HG02981 (cell line): ENCODE measurements around the gene NUFIP2.
"Not testable (repeated sequence)": the region's sequence is repeated elsewhere in the genome, so short reads cannot be mapped to it uniquely, and the experiment has no call there.

Experiments used
- ATAC-seq: cut with Tn5 transposase; IDR thresholded peaks from one replicate; pipeline ENCODE4 v1.9.1; 2021; ENCODE audit warnings: mild to moderate bottlenecking, moderate library complexity; ENCODE audit not compliant: unreplicated experiment

Gene NUFIP2

DNA sequence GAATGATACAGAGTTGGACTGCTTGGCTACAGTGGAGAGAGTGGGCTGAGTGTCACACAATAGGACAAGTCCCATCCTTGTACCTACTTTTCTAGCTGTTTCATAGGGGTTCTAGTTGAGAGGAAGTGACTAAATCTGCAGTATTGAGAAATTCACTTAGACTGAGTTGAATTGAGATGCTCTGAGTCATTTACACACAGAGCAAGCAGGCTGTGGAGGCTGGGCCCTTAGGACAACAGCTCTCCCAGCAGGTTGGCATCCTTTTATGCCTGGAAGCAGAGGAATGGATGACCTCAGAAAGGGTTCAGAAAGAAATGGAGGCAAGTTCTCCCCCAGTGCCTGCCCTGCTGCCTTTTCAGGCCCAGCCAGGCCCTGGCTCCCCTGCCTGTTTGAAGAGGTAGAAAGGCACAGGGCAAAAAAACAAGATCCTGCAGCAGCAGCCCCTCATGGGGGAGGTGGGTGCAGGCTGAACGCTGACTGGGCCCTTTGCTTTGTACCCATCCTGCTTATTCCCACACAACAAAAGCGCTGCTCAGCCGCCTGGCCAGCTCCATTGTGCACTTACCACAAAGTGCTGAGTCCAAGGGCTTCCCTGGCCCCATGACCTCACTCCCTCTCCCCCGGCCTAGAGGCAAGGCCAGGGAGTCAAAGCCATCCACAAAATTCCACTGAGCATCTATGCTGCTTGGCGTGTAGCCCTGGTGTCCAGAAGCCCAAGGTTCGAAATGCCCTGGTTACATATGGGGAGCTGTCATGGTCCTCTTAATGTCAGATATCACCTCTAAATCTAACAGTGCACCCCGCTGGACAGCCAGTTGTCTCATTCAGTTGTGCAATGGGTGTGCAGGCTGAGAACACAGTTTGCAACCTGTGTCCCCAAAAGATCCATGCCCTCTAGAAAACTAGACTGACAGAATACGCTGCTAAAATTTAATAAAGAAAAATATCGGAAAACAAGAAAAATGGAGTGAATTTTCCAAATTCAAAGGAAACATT lies 52.7 kb downstream of the NUFIP2 start:
- no peak for ATAC-seq

DNA sequence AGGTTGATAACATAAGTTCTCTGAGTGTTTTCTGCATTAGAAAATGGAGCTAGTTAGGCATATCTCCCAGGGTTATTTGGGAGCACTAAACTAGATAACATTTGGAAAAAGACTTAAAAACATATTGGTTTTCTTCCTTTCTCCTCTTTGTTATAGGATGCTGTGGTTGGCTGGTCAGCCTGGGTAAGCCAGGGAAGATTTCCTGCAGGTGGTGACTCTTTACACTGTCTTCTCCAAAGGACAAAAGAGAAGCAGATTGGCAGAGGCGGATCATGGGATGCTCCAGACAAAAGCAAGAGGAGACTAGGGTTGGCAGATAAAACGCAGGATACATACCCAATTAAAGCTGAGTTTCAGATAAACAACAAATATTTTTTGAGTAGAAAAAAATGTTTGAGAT lies 53.5 kb downstream of the NUFIP2 start:
- ATAC-seq: no peak

DNA sequence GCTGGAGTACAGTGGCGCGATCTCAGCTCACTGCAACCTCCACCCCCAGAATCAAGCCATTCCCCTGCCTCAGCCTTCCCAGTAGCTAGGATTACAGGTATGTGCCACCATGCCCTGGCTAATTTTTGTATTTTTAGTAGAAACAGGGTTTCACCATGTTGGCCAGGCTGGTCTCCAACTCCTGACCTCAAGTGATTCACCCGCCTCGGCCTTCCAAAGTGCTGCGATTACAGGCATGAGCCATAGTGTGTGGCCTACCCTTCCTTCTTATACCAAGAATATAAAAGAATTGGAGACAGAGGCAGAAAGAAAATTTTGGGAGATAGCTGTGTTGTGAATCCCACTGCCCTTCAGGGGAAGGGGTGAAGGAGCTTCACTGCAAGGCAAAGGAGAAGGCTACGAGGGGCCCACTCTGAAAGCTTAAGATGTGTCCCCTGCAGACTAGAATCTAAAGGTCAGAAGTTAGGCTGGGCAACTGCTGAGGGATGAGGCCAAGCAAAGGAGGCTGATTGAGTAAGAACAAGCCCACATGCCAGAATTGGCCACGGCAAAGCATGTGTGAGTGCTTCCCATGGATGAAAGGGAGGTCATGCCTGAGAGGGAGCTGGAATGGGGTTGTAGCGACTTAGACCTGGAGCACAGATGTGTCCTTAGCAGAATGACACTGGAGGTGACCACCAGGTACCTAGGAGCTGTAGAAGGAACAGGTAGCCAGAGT lies 55.7 kb downstream of the NUFIP2 start:
- no peak for ATAC-seq

DNA sequence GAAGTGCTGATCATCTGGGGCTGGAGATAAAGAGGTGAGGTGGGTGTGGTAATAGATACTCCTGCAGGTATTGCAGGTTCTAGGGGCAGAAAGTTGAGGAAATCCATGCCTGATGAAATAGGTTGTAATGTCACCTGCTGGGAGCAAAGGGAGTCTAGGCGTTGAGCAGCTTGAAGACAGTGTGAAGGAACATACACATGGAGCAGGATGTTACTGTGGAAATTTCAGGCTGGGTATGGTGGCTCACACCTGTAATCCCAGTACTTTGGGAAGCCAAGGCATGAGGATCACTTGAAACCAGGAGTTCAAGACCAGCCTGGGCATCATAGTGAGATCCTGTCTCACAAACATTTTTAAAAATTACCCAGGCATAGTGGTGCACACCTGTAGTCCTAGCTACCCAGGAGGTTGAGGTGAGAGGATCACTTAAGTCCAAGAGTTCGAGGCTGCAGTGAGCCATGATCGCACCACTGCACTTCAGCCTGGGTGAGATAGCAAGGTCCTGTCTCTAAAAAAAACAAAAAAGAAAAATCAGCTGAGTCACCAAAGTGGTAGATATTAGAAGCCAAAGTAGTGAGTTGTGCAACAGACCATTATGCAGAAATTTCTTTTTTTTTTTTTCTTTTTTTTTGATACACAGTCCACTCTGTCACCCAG lies 56.3 kb downstream of the NUFIP2 start:
- ATAC-seq: no peak

DNA sequence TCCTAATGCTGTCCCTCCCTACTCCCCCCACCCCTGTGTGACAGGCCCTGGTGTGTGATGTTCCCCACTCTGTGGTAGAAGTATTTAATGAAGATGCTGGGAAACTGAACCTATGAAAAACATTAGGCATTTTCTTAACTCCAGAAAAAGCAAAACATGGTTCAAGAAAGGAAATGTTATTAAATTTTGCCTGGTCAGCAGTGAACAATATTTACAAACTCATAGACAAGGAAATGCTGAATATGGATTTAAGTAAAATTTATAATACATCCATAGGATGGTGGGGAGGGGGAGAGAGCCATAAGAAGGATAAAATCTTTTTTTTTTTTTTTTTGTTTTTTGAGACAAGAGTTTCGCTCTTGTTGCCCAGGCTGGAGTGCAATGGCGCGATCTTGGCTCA lies 58.0 kb downstream of the NUFIP2 start:
- ATAC-seq: no peak

DNA sequence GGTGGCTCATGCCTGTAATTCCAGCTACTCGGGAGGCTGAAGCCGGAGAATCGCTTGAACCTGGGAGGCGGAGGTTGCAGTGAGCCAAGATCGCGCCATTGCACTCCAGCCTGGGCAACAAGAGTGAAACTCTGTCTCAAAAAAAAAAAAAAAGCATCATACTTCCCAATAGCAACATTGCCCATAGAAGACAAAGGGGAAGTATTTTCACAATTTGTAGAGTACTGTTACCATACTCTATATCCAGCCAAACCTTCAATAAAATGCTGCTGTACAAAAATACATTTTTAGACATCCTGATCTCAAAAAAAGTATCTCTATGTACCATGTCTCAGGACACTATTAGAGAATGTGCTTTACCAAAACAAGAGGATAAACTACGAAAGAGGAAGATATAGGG lies 59.0 kb downstream of the NUFIP2 start:
- not testable (repeated sequence) for ATAC-seq

DNA sequence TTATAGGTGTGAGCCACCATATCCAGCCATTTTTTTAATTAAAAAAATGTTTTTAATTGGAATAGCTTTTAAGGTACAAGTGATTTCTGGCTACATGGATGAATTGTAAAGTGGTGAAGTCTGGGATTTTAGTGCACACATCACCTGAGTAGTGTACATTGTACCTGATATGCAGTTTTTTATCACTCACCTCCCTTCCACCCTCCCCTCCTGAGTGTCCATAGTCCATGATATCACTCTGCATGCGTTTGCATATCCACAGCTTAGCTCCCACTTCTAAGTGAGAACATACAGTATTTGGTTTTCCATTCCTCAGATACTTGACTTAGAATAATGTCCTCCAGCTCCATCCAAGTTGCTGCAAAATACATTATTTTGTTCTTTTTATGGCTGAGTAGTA lies 60.6 kb downstream of the NUFIP2 start:
- no peak for ATAC-seq

DNA sequence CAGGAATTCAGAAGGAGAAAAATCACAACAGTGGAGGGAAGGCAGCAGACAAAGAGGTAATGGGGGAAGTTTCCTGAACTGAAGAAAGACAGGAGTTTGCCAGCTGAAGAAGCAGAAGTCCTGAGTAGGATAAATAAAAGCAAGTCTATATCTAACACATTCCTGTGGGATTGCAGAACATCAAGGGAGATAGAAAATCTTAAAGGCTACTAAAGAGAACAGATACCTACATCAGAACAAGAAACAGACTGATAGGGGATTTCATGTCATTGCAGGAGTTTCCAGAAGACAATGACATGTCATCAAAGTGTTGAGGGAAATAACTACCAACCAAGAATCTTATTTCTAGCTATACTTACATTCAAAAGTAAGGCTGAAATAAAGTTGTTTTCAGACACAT lies 68.6 kb downstream of the NUFIP2 start:
- no peak for ATAC-seq

DNA sequence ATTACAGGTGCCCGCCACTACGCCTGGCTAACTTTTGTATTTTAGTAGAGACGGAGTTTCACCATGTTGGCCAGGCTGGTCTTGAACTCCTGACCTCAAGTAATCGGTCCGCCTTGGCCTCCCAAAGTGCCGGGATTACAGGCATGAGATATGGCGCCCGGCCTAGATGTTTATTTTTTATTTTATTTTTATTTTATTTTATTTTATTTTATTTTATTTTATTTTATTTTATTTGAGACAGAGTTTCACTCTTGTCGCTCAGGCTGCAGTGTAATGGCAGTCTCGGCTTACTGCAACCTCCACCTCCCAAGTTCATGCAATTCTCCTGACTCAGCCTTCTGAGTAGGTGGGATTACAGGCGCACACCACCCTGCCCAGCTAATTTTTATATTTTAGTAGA lies 72.6 kb downstream of the NUFIP2 start:
- not testable (repeated sequence) for ATAC-seq

DNA sequence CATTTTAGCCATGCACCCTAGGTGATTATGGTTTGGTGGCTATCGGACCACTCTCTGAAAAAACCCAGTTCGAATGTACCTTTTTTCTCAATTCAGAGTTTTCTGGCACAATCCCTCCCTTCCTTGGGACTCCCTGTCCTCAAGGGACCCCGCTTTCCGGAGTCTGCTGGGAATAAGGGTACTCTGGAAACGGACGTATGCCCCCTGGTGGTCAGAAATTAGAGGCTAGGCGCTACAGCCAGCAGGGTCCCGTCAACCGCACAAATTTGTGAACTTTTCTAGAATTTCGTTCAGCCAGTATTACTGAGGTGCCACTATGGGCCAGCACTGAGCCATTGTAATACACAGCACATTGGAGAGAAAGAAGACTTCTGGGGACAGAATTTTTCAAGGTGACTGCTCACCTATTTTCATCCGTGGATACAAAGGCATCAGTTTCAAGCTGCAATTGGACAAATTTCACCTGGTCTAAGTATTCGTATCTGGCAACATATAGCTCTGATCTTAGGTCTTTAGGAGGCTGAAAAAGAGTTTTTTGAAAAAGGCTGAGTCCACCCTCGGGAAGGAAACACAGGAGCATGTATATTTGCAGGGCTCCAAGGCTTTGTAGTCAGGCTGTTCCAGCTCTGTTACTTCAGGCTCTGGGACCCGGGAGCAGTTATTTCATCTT lies 74.4 kb downstream of the NUFIP2 start:
- peak; percentile 40 for ATAC-seq

DNA sequence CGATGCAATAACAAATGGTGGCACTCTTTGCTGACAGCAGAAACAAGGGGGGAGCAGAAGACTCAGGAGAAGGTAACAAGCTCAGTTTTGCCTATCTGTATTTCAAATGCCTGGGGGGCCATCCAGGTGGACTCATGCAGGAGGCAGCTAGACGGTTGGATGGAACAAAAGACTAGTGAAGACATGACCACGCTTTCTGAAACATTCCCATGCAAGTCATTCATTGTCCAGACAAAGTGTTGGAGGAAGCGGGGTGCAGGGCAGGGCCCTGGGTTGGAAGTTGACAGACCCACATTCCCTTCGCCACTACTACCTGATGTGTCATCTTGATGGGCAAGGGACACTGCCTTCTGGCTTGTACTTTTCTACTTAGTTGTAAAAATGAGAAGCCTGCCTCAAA lies 77.1 kb downstream of the NUFIP2 start:
- ATAC-seq: no peak

DNA sequence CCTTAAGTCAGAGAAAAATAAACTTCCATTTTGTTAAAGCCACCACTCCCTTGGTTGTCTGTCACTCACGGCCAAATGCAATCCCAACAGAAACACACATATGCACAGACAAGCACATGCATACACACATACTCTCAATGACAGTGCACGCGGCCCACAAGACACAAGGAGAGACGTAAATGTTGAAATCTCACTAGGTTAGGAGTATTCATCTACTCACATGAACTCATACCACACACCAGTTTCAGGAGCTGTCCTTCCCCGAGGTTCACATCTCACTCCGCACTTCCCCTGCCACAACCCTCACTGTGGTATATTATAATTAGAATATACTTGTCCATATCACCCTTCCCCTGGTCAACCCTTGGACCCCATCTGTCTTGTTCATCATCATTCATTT lies 77.8 kb downstream of the NUFIP2 start:
- ATAC-seq: no peak

DNA sequence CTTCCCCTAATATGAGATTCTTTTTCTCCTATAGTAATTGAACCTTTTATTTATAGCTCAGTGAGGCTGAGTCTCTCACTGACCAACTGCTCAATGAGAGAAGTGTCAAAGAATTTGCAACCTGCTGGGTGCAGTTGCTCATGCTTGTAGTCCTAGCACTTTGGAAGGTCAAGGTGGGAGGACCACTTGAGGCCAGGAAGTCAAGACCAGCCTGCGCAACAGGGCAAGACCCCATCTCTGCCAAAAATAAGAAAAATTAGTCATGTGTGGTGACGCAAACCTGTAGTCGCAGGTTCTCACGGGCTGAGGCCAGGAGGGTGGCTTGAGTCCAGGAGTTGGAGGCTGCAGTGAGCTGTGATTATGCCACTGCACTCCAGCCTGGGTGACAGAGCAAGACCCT lies 78.2 kb downstream of the NUFIP2 start:
- ATAC-seq: no peak

DNA sequence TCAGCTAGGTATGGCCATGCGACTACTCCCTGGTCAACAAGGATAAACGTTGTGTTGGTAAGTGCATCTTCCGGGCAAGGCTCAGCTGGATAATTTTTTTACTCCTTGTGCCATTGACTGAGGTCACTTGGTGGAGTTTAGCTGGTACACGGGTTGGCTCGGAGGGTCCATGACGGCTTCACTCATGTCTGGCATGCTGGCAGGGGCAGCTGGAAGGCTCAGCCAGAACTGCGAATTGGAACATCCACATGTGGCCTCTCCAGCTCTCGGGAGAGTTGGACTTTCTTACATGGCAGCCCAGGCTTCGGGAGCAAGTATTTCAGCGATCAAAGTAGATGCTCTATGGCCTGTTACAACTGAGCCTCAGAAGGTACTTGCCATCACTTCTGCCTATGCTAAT lies 78.8 kb downstream of the NUFIP2 start:
- no peak for ATAC-seq

DNA sequence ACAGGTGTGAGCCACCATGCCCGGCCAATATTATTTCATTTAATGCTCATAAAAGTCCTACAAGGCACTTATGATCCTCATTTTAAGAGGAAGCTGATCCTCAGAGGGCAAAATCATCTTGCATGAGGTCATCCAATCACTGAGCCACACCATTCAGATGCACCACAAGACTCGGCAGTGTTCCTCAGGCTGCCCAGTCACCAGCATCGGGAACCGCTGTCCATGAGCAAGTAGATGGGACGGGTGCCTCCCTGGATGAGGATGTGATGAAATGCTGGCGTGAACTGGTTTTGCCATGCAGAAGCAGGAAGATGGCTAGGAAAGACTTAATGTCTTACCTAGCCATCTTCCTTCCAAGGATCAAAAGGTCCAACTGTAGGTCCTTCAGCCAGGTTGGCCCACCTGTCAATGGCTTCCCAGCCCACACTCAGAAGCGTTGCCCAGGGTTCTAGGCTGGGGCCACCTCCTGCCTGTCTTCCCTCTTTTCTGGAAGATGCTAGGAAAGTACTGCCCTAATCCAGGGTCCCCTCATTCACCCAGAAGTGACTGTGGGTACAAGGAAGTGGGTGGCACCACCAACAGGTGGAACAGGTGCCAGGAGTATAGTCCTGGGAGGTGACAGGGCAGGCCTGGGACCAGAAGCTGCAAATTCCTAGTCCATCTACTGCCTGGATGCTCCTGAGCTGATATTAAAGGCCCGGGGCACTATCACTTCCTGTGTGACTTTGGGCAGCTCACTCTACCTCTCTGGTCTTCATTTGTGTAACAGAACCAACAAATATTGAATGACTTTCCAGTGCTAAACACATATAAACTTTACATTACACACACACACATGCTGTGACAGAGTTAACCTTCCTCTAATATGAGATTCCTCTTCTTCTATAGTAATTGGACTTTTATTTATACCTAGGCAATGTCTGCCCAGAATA lies 79.5 kb downstream of the NUFIP2 start:
- ATAC-seq: no peak

DNA sequence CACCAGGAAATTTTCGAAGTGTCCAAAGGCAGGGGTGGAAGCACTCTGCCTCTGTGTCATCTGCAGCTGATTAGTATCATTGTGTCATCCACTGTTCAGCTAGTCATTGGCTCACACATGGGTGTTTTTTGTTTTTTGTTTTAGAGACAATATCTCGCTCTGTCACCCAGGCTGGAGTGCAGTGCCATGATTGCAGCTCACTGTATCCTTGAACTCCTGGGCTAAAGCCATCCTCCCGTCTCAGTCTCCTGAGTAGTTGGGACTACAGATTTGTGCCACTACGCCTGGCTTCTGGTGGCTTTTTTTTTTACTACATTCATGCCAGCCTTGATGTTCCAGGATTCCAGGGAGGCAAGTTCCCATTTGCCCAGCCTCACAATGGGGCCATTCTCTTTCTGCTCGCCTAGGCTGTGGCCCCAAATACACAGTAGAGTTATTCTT lies 81.2 kb downstream of the NUFIP2 start:
- no peak for ATAC-seq

DNA sequence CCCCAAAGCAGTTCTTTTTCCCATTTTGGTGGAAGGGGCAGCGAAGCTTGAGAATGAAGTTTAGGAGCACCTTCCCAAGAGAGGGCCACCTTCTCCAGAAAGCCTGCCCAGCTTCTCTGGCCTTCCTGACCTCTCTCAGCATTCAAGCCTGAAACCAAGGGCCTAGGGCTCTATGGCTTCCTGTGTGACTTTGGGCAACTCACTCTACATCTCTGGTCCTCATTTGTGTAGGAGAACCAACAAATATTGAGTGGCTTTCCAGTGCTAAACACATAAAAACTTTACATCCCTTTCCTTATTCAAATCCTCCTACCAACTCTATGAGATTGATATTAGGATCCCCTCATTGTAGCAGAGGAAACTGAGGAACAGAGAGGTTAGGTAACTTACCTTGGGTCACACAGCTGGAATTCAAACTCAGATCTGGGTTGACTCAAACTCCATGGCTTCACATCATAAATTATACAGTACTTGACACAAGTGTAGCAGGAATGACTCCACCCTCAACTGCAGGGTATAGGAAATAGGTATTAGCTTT lies 81.8 kb downstream of the NUFIP2 start:
- ATAC-seq: no peak

DNA sequence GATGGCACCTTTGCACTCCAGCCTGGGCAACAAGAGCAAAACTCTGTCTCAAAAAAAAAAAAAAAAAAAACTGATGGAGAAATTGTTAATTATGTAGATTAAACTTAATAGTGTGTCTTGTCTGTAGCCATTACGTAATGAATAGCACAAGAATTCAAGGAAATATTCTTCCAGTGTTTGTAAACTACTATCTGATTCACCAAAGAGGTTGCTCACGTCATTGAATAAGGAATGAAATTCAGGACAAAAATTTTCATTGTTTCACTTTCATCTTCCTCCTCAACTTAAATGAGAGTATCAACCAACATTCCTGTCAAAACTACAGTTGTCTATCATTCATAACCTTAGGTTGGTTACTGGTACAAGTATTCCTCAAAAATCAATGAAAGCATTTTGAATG lies 83.1 kb downstream of the NUFIP2 start:
- ATAC-seq: no peak

DNA sequence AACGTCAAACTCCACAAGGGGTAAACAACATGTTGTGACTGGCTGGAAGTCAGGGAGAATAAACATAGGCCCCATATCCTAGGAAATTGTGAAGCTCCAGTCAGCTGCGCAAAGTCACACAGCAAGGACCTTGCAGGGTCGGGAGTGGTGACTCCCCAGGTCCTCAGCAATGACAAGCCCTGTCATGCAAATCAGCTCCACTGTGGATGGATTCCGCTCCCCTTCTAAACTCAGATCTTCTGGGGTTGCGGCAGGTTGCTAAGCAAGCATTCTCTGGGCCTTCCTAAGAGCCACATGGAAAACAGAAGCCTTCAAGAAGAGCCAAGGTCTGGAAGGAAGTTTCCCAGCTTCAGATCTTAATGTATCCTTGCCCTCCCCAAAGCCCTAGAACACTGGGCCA lies 84.9 kb downstream of the NUFIP2 start:
- no peak for ATAC-seq

DNA sequence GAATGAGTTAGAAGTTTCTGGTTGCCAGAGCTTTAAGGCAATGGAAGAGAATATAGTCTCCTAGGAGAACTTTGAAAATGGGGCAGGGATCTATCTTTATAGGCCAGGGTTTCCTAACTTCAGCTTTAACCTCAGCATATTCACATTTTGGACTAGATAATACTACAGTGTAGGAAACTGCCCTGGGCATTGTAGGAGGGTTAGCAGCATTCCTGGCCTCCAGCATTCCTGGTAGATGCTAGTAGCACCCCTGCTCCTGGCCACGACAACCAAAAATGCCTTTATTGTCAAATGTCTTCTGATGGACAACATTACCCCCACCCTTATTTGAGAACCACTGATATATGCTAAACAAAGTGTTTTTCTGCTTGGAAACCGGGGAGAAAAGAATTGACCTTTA lies 86.0 kb downstream of the NUFIP2 start:
- no peak for ATAC-seq
